Measurements from ENCODE around the gene ITGAE. TPM values are rescaled to one million over a fixed set of nuclear protein-coding genes. Genes with fewer than 3 reads are reported as not detected.

ITGAE gene
- total RNA-seq, 1 donor from 2014 or later: 8.7 TPM

GRCh38 chr17:3695129-3695722, 105.8 kb downstream of the ITGAE start:
- no peak for DNase-seq (ENCODE audit: low read depth)

- no peak for DNase-seq (ENCODE audit: low read depth)
Observed at GRCh38 chr17:3693829-3694231, 107.2 kb downstream of the ITGAE start.

- DNase-seq (ENCODE audit: low read depth): no peak
Observed at GRCh38 chr17:3693141-3693540, 107.8 kb downstream of the ITGAE start.

GRCh38 chr17:3692346-3692745, 108.6 kb downstream of the ITGAE start:
- DNase-seq (ENCODE audit: low read depth): no peak

- no peak for DNase-seq (ENCODE audit: low read depth)
Observed at GRCh38 chr17:3691617-3692067, 109.3 kb downstream of the ITGAE start.

- DNase-seq (ENCODE audit: low read depth): no peak
Observed at GRCh38 chr17:3690094-3690715, 110.8 kb downstream of the ITGAE start.

- no peak for DNase-seq (ENCODE audit: low read depth)
Observed at GRCh38 chr17:3689262-3690093, 111.5 kb downstream of the ITGAE start.

- no peak for DNase-seq (ENCODE audit: low read depth)
Observed at GRCh38 chr17:3688852-3689261, 112.1 kb downstream of the ITGAE start.

- DNase-seq (ENCODE audit: low read depth): no peak
Observed at GRCh38 chr17:3688027-3688553, 112.9 kb downstream of the ITGAE start.

GRCh38 chr17:3685174-3685573, 115.8 kb downstream of the ITGAE start:
- no peak for DNase-seq (ENCODE audit: low read depth)

GRCh38 chr17:3683054-3683511, 117.9 kb downstream of the ITGAE start:
- no peak for DNase-seq (ENCODE audit: low read depth)

GRCh38 chr17:3682033-3682432, 119.0 kb downstream of the ITGAE start:
- DNase-seq (ENCODE audit: low read depth): no peak

- DNase-seq (ENCODE audit: low read depth): no peak
Observed at GRCh38 chr17:3681565-3681964, 119.4 kb downstream of the ITGAE start.

- DNase-seq (ENCODE audit: low read depth): no peak
Observed at GRCh38 chr17:3681057-3681456, 119.9 kb downstream of the ITGAE start.

GRCh38 chr17:3679531-3680126, 121.4 kb downstream of the ITGAE start:
- no peak for DNase-seq (ENCODE audit: low read depth)

- DNase-seq (ENCODE audit: low read depth): no peak
Observed at GRCh38 chr17:3678821-3679530, 122.0 kb downstream of the ITGAE start.

- DNase-seq (ENCODE audit: low read depth): peak; percentile 33
Observed at GRCh38 chr17:3678095-3678820, 122.7 kb downstream of the ITGAE start.

- DNase-seq (ENCODE audit: low read depth): no peak
Observed at GRCh38 chr17:3675886-3676285, 125.1 kb downstream of the ITGAE start.

- no peak for DNase-seq (ENCODE audit: low read depth)
Observed at GRCh38 chr17:3672571-3672970, 128.4 kb downstream of the ITGAE start.

- peak; percentile 61 for DNase-seq (ENCODE audit: low read depth)
Observed at GRCh38 chr17:3669548-3669947, 131.4 kb downstream of the ITGAE start.

GRCh38 chr17:3669085-3669347, 132.0 kb downstream of the ITGAE start:
- no peak for DNase-seq (ENCODE audit: low read depth)

Data from renal cortical epithelial cell (primary cell).